HG03354 (cell line): ENCODE data around the gene KCND3.

Experiments used
- ATAC-seq: cut with Tn5 transposase; IDR thresholded peaks from one replicate; pipeline ENCODE4 v1.9.1; 2021; ENCODE audit warnings: mild to moderate bottlenecking; ENCODE audit not compliant: unreplicated experiment, poor library complexity, severe bottlenecking

KCND3 gene

GRCh38 chr1:111989531-111990025 is at the start of gene KCND3:
KCND3 (minus strand) TSS chr1:111989668.
- no peak for ATAC-seq

DNA sequence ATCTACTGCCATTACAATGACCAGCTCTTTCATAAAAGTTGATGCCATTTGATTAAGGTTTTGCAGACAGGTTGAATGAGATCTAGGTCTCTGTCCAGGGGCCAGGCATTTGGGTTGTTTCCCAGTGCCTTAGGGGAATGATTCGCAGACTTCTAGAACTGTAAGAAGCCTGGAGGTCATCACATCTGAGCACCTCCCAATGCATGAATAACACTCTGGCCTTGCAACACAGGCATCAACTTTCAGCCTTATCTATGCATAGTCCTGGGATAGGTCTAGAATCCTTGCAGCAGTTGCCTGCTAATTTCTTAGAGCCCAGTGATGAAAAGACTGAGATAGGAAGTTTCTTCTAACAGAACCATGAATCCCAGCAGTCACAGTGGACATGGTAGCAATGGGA is 44.8 kb upstream of the KCND3 start:
- no peak for ATAC-seq

GRCh38 chr1:112033439-112034120 is 44.1 kb upstream of the KCND3 start:
- no peak for ATAC-seq

- no peak for ATAC-seq
Measured at GRCh38 chr1:112030157-112030556, 40.7 kb upstream of the KCND3 start.

DNA sequence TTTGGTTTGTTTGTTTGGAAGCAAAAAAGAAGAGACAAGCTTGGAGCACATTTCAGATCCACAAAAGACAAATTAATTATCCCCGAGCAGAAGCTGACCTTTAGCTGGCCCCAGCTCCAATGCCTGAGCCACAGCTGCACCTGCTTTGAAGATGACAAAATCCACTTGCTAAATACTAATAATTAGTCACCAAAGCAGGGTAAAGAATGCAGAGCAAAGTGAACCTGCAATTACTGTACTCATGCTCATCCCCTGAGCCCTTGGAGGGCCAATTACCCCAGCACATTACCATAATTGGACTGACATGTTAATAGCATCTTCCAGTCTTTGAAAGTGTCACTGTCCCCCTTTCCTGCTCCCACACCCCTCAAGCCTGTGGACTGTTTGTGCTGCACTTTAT is 38.2 kb upstream of the KCND3 start:
- no peak for ATAC-seq

DNA sequence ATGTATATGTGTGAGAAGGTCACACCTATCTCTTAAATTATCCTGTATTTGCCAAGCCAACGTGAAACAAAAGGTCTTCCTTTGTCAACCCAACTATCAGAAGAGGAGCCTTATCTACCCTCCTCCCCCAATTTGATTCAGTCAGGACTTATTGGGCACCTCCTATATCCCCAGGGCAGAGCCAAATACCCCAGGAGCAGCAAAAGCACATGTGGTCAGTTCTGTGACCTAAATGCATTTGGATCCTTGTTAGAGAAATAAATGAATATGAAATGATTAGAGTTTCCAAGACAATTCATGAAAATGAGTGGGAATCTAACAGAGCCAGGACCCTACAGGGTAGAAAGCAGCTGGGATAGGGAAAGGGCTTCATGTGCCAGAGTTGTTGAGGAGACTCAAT is 37.0 kb upstream of the KCND3 start:
- ATAC-seq = no peak

DNA sequence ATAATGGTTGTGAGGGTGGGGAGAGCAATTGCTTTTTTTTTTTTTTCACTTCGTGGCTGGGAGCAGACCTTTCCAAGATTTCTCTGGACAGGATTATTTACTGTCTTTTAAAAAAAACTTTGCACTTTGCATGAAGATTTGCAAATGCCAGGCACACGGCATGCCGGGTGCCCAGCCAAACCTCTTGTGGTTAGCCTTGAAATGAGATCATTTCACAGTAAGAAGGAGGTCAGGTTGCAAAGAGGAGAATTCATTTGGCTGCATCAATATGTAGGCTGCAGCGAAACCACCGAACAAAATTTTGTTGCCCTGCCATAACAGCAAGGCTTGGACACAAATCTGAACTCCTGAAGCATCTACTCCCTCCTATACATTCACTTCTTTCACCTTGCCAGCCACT is 36.5 kb upstream of the KCND3 start:
- no peak for ATAC-seq

DNA sequence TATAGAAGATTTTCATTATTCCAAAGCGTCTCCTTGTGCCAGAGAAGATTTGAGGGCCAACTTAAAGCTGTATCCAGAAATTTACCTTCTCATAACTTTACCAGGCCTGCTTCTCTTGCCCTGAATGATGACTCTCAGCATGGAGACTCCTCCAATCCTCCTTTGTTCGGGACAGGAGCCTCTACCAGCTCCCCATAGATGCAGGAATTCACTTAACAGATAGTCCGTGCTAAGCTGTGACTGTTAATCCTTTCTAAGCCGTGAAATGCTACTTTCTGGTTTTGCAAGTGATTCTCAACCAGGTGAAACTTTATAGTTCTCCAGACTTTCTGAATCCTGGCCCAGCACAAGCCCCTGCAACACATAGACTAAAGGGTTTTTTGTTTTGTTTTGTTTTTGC is 31.8 kb upstream of the KCND3 start:
- ATAC-seq = no peak

GRCh38 chr1:112017183-112017582 is 27.7 kb upstream of the KCND3 start:
- no peak for ATAC-seq

DNA sequence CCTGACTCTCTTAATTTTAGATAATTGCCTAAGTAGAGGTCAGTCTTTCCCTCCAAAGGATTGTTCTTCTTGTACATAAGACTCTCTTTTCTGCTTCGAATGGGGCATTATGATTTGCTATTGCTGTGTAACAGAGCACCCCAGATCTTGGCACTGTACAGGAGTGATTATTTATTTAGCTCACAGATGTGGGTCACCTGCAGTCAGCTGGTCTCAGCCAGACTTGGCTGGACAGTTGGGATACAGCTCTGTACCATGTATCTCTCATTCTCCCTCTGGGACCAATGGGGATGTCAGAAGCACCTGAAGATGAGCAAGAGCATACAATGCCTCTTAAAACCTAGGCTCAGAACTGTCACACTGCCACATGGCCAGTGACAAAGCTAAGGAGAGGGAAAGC is 23.4 kb upstream of the KCND3 start:
- ATAC-seq = no peak

DNA sequence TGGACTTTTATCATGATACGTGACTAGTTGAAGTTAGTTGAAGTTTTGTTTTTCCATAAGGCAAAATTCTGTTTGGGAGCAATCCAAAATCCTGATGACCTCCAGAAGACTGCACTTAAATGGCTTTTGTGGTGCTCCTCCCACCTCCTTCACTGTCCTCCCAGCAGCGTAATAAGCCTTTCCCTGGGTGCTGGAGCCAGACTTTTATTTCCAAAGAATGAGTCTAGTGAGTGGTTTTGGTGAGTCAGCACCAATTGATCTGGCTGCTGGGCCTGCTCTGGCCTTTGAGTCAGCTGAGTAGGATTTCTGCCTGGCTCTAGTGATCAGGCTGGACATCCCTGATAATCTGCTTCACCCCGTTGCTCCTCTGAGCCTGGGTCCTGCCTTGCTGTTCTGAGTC is 21.7 kb upstream of the KCND3 start:
- ATAC-seq = no peak

GRCh38 chr1:112007169-112007568 is 17.7 kb upstream of the KCND3 start:
- no peak for ATAC-seq

DNA sequence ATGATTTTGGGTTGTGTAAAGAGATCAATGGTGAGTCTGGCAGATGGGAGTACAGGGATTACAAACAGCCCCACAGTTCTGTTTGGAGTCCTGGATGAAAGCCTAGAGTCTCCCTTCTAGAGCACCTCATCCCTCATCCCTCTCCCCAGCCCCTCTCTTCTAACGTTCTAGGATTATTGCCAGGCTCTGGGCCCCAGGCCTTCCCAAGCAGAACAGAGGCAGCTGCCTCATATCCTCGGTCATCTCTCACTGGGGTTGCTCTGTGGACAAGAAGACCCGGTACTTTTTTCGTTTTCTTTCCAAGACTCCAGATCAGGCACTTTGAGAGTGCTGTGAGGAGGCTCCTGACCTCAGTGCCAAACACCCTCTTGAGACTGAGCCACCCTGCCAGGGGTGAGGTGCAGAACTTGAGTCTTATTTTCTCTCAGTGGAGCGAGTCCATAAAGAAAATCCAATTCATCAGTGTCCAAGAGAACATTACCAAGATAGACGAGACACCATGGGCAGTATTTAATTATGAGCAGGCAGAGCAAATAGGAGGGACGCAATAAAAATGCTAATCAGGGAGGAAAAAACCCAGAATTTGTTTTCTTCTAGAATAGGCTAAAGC is 17.1 kb upstream of the KCND3 start:
- ATAC-seq = no peak

DNA sequence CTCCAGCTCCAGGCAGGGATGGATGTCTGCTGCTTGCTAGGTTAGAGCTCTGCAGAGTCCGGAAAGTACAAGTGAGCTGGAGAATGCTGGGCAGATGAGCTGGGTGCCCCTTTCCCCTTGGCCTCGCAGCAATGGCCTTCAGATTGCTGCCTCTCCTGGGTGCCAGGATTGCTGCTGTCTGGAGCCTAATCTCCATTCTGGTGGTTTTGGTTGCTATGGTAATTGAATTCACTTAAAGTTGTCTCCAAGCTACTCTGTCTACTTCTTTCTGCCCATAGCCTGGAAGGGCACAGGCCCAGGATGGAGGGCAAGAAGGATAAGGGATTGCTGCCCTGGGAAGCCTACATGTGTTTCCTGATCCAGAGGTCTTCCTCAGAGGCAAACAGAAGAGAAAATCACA is 14.6 kb upstream of the KCND3 start:
- no peak for ATAC-seq

- ATAC-seq = no peak
Measured at GRCh38 chr1:112002514-112002913, 13.0 kb upstream of the KCND3 start.

DNA sequence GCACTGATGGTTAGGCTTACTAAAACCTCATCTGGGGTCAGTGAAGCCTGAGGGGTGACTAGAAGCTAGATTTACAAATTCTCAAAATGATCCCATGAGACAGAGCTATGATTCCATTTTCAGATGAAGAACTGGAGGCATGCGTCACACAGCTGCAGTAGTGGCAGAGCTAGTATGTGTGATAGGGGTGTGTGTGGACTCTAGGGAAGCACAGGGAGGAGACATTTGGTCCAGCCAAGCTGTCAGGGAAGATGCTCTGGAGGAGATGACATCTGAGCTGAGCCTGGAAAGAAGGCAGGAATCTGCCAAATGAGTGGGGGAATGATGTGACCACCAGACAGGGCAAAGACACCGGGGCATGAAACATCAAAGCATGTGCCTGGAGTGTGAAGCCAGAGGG is 12.0 kb upstream of the KCND3 start:
- no peak for ATAC-seq

GRCh38 chr1:112000048-112000447 is 10.6 kb upstream of the KCND3 start:
- ATAC-seq = no peak

- ATAC-seq = no peak
Measured at GRCh38 chr1:111998332-111998731, 8.9 kb upstream of the KCND3 start.

DNA sequence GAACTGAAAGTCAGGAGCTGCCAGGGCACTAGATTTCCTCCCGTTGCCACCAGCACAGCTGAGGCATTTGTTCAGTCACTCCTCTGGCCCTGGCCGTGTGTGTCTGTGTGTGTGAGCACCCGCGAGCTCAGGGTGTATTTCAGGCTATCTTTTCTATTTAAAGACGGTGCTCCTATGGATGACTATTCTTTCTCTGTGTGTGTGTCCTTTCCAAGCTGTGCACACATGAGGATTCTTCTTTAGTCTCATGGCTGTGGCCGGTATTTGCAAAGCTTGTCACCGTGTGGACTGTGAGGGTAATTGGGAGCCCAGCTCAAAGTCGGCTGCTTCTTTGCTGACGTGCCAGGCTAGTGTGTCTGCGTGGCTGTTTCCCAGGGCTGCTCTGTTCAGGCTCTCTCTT is 3.0 kb upstream of the KCND3 start:
- ATAC-seq = no peak

GRCh38 chr1:111990878-111991718 is 1.6 kb upstream of the KCND3 start:
- ATAC-seq = no peak
